ENCODE measurements around the gene DYNLT2. TPM values are rescaled to one million over a fixed set of nuclear protein-coding genes. Genes with fewer than 3 reads are reported as not detected.
"Not testable (repeated sequence)": the region's sequence is repeated elsewhere in the genome, so short reads cannot be mapped to it uniquely, and the experiment has no call there.

DYNLT2 gene
- total RNA-seq, 1 experiment from 2014 or later: 1.8 TPM

DNA sequence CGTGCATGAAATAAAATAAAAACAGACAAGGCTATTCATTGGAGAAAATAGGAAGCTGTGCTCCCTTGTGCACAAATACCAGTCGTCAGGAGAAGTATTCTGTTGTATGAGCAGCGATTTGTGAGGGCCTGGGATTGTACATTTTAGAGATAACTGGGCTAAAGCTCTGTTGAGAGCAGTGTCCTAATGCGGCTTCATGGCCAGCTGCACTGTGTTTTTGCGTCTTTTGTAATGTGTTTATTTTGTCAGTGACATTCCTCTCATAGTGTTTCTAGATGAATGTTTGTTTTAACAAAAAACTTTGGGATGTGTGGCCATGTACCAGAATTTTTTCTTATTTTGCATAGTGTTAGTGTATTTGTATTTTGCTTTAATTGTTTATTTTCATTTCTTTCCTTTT, 14.9 kb upstream of the DYNLT2 start:
- Histone ChIP-seq H3K79me1 (ENCODE audit: insufficient read depth, low read depth, low read length, poor library complexity, severe bottlenecking) (no peaks in the 10 kb centered on the region), H2AK5ac (ENCODE audit: insufficient read length, low read length) (no peak overlapping the region), H2BK120ac (ENCODE audit: low read depth, low read length, poor library complexity, severe bottlenecking) (no peak overlapping the region), H3K18ac (ENCODE audit: insufficient read length, low read depth, low read length) (no peak overlapping the region), H4K91ac (ENCODE audit: insufficient read length, low read depth, low read length) (no peak overlapping the region), H4K8ac (replicated peaks; ENCODE audit: insufficient read length, low read depth, low read length) (no peak overlapping the region), H3K27ac (ENCODE audit: insufficient read length, low read depth, low read length) (no peak overlapping the region), H3K14ac (ENCODE audit: insufficient read depth, low read length) (no peak overlapping the region), H3K56ac (ENCODE audit: insufficient read length, low read depth, low read length) (no peak overlapping the region), H3K4me2 (ENCODE audit: insufficient read depth, insufficient read length, low read length) (no peak overlapping the region), H3K4ac (ENCODE audit: low read depth, low read length) (no peak overlapping the region), H3K4me1 (ENCODE audit: insufficient read depth, low read length) (no peaks in the 10 kb centered on the region; the same call in 1 of the 2 replicates), H2BK12ac (ENCODE audit: insufficient read length, low read depth, low read length) (no peak overlapping the region), H2BK5ac (ENCODE audit: insufficient read length, low read length) (no peak overlapping the region), H2BK15ac (ENCODE audit: low read depth, low read length) (no peak overlapping the region), H3K9me3 (ENCODE audit: control insufficient read depth, low read depth, low read length) (no peaks in the 10 kb centered on the region), H3T11ph (ENCODE audit: low read length) (no peak overlapping the region), H3K27me3 (ENCODE audit: insufficient read depth, low read length) (no peaks in the 10 kb centered on the region), H2AFZ (ENCODE audit: low read length) (no peak overlapping the region), H4K20me1 (ENCODE audit: control insufficient read depth, insufficient read depth, insufficient read length) (no peaks in the 10 kb centered on the region), H3K23me2 (ENCODE audit: insufficient read length, low read depth, low read length, poor library complexity, severe bottlenecking) (no peaks in the 10 kb centered on the region), H2BK20ac (ENCODE audit: low read depth, low read length, poor library complexity, severe bottlenecking) (no peak overlapping the region), H3K23ac (ENCODE audit: insufficient read length, low read depth, low read length) (no peak overlapping the region), H3K79me2 (ENCODE audit: insufficient read depth, low read length) (no peaks in the 10 kb centered on the region), H4K5ac (ENCODE audit: insufficient read length, low read depth, low read length) (no peak overlapping the region), H3K9ac (ENCODE audit: extremely low read depth, insufficient read length, low read length) (no peak overlapping the region)
- peaks cover 2 to 36% (median 32%) of the 10 kb centered on the region in 3 experiments; a peak in 5 of 7 replicates for H3K36me3 Mint-ChIP-seq (ENCODE audit: insufficient read depth in 1 of 3, low read depth in 3 of 3)
- peaks cover 0 to 3% of the 10 kb centered on the region in 2 experiments; a peak in 1 of 4 replicates for H3K4me1 Mint-ChIP-seq
- DNase-seq: no peak
- no CpG with 5 or more reads among the region's 5 CpGs for WGBS (ENCODE audit: extremely low coverage, insufficient read length, low lambda C conversion rate)
- H3K9me3 Mint-ChIP-seq: no peaks in the 10 kb centered on the region
- TF ChIP-seq, protein P1, sequence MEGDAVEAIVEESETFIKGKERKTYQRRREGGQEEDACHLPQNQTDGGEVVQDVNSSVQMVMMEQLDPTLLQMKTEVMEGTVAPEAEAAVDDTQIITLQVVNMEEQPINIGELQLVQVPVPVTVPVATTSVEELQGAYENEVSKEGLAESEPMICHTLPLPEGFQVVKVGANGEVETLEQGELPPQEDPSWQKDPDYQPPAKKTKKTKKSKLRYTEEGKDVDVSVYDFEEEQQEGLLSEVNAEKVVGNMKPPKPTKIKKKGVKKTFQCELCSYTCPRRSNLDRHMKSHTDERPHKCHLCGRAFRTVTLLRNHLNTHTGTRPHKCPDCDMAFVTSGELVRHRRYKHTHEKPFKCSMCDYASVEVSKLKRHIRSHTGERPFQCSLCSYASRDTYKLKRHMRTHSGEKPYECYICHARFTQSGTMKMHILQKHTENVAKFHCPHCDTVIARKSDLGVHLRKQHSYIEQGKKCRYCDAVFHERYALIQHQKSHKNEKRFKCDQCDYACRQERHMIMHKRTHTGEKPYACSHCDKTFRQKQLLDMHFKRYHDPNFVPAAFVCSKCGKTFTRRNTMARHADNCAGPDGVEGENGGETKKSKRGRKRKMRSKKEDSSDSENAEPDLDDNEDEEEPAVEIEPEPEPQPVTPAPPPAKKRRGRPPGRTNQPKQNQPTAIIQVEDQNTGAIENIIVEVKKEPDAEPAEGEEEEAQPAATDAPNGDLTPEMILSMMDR (conservative IDR thresholded peaks at IDR 0.05): no peak
- H3K4me3 Mint-ChIP-seq: no peak overlapping the region
- no peaks in the 10 kb centered on the region; the same call in 1 of the 2 replicates for H3K27me3 Mint-ChIP-seq (ENCODE audit: low read depth)
- H3K27ac Mint-ChIP-seq: peak overlapping the region in 1 of 3 experiments; percentile 47; a peak in 1 of 7 replicates

DNA sequence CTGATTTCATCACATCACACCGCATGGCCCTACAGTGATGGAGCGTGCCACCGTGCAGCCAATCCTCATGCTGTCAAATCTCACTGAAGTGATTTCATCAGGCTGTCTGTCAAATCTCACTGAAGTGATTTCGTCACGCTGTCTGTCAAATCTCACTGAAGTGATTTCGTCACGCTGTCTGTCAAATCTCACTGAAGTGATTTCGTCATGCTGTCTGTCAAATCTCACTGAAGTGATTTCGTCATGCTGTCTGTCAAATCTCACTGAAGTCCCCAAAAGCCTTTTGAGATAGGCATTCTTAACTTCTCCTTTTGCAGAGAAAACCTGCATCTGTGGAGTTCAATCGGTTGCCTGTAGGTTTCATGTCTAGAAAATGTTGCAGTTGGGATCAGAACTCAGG, 14.4 kb upstream of the DYNLT2 start:
- H3K4me1 Mint-ChIP-seq; H2BK5ac ChIP-seq (ENCODE audit: insufficient read length, low read length); H3K27me3 Mint-ChIP-seq (ENCODE audit: low read depth); H4K91ac ChIP-seq (ENCODE audit: insufficient read length, low read depth, low read length); H4K5ac ChIP-seq (ENCODE audit: insufficient read length, low read depth, low read length); H2BK15ac ChIP-seq (ENCODE audit: low read depth, low read length); H3K9me3 Mint-ChIP-seq; H3K18ac ChIP-seq (ENCODE audit: insufficient read length, low read depth, low read length); H3K79me1 ChIP-seq (ENCODE audit: insufficient read depth, low read depth, low read length, poor library complexity, severe bottlenecking); H3K4me2 ChIP-seq (ENCODE audit: insufficient read depth, insufficient read length, low read length); H3K79me2 ChIP-seq (ENCODE audit: insufficient read depth, low read length); H3K27me3 ChIP-seq (ENCODE audit: insufficient read depth, low read length); H3K4me3 Mint-ChIP-seq; H2AFZ ChIP-seq (ENCODE audit: low read length); H3K56ac ChIP-seq (ENCODE audit: insufficient read length, low read depth, low read length); H2BK20ac ChIP-seq (ENCODE audit: low read depth, low read length, poor library complexity, severe bottlenecking); H3K27ac ChIP-seq (ENCODE audit: insufficient read length, low read depth, low read length); H3K4ac ChIP-seq (ENCODE audit: low read depth, low read length); H3K14ac ChIP-seq (ENCODE audit: insufficient read depth, low read length); H2BK12ac ChIP-seq (ENCODE audit: insufficient read length, low read depth, low read length); H3T11ph ChIP-seq (ENCODE audit: low read length); H4K8ac ChIP-seq (replicated peaks; ENCODE audit: insufficient read length, low read depth, low read length); H3K9me3 ChIP-seq (ENCODE audit: control insufficient read depth, low read depth, low read length); H3K9ac ChIP-seq (ENCODE audit: extremely low read depth, insufficient read length, low read length); H3K23me2 ChIP-seq (ENCODE audit: insufficient read length, low read depth, low read length, poor library complexity, severe bottlenecking); H2BK120ac ChIP-seq (ENCODE audit: low read depth, low read length, poor library complexity, severe bottlenecking); H3K4me1 ChIP-seq (ENCODE audit: insufficient read depth, low read length); DNase-seq; H4K20me1 ChIP-seq (ENCODE audit: control insufficient read depth, insufficient read depth, insufficient read length); H2AK5ac ChIP-seq (ENCODE audit: insufficient read length, low read length); H3K23ac ChIP-seq (ENCODE audit: insufficient read length, low read depth, low read length): not testable (repeated sequence)
- peaks cover 2 to 38% (median 35%) of the 10 kb centered on the region in 3 experiments; a peak in 5 of 7 replicates for H3K36me3 Mint-ChIP-seq (ENCODE audit: insufficient read depth in 1 of 3, low read depth in 3 of 3)
- peak overlapping the region in 1 of 3 experiments; percentile 47; a peak in 1 of 7 replicates for H3K27ac Mint-ChIP-seq
- WGBS (ENCODE audit: extremely low coverage, insufficient read length, low lambda C conversion rate): no CpG with 5 or more reads among the region's 10 CpGs
